CD4-positive, alpha-beta T cell treated with Interleukin-4 for 1 hour (primary cell): ENCODE data around the gene RFC1.
"Not testable (repeated sequence)": the region's sequence is repeated elsewhere in the genome, so short reads cannot be mapped to it uniquely, and the experiment has no call there.

Experiments used
- DNase-seq, 2 donors: peaks; one replicate each; pipeline ENCODE4 v3.0.0-alpha.2; 2020 to 2022

RFC1 gene

DNA sequence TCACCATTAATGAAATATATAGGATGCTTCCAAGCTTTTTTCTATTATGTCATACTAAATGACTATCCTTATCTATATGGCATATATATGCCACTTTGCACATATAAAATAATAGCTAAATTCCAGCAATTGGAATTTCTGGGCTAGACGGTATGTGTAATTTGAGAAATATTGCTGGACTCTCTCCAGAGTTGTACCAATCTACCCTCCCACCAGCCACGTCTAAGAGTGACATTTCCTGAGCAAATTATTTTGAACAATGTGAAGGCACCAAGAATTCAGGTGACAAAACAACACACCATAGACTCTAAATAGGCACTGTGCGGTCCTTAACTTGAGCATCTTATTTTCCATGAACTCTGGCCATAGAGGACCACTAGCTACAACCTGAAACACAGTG lies 62.3 kb downstream of the RFC1 start:
- DNase-seq: no peak

DNA sequence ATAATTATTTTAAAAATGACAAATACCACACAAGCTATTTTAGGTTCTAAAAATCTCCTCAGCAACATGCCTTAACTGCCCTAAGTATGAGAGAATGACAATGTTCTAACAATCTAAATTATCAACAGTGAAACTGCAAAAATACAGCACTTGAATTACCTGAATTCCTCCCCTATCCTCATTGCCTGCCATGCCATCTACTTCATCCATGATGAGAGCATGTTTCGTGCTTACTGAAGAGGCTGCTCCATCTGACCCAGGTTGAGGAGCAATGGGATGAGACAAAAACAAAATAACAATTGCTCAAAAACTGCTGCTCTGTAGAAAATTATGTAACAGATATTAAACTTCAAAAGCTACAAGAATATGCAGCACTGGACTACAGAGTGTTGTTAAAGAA lies 63.3 kb downstream of the RFC1 start:
- no peak for DNase-seq

DNA sequence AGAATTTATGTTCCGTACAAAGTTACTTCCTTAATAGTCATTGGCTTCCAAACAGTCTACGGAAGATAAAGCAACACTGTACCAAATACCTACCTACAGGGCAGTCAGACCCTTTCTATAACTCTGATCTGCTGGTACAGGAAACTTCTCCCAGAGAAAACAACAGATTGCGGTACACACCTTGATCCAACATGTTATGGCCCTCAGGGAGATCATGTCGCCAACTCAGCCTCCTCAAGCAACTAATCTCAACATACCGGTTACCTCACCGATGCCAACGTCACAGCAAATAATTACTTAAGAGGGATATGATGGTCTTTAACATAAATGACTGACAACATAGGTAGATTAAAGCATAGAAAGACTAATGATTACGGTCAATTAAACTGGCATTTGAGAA lies 70.4 kb downstream of the RFC1 start:
- no peak for DNase-seq

GRCh38 chr4:39292433-39292832 lies 73.7 kb downstream of the RFC1 start:
- not testable (repeated sequence) for DNase-seq

DNA sequence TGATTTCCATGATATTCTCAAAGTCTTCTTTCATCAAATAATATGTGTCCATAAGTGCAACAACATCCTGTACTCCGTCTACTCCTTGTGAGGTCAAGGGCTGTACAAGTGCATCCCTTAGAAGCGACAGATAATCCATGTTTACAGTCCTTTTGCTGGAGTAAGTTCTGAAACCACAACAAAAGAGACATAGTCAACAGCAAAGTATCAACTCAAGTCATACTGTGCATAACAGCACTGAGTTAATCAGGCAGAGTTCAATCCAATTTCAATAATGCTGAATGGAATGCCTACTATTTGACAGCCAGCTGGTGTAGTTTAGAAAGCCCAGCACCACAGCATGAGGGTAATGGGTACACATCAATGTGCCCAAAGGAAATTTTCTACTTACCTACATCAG lies 74.5 kb downstream of the RFC1 start:
- DNase-seq: no peak

DNA sequence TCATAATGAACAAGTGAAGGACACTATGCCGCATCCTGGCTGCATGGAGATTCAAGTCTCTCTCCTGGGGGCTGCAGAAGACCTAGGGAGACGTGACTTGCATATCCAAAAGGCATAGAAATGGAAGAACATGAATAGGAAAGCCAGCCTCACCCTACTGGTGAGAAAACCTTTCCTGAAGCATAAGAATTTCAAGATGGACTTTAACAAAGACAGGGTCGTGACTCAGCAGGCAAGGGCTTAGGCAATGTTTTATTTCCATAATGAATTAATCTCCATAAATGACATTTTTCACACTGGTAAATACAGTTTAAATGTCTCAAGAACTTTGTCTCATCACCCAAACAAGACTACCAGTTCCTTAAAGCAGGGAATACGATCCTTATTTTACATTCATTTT lies 78.9 kb downstream of the RFC1 start:
- DNase-seq: no peak

DNA sequence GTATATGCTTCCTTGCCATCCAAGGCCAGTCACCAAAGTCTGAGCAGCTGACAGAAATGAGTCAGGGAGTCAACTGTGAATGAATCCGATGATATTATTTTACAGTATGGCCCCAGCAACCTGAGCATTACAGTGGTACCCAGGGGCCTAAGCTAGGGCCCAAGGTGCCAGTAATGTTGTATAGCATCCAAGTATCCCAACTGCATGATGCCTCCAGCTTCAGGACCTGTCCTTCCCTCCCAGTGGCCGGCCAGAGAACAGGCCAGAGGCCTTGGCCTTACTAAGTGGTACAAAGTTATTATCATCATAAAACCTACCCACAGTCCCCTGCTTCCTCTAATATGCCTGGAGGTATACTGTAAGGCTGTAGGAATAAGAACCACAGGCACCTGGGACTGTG lies 79.9 kb downstream of the RFC1 start:
- no peak for DNase-seq

DNA sequence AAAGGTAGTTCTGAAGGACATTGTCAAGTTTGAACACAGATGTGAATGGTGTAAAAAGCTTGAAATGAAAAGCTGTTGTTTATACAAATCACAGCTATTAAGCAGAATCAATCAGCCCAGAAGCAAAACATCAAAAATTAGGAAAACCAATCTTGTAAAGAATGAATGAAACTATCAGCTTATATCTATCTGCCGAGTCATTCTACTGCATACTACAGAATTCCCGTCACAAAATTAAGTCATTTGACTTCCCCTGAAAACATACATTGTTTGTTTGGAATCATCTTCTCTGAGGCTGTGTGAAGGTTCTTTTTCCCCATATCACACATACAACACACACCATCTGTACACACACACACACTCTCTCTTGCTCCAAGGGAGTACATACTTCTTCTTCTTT lies 80.3 kb downstream of the RFC1 start:
- no peak for DNase-seq

GRCh38 chr4:39285111-39285795 lies 80.9 kb downstream of the RFC1 start:
- DNase-seq: no peak

- no peak for DNase-seq
Measured at GRCh38 chr4:39280770-39281169, 85.4 kb downstream of the RFC1 start.

GRCh38 chr4:39279416-39279815 lies 86.7 kb downstream of the RFC1 start:
- no peak for DNase-seq

DNA sequence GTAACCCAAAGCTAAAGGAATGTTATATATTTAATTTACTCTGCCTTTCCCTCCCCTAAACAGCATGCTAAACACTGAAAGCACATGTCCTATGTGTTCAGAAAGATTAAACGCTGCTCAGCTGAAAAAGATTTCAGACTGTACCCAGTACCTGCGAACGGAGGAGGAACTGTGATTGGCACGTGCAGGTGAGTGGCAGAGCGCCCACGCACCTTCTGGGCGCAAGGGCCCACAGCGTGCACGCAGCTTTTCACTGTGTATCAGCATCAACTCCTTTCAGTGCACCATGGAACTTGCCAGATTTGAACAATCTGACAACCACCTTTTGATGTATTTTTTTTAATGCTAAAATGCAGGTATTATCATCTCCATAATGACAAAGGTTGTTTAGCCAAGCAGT lies 87.7 kb downstream of the RFC1 start:
- DNase-seq: no peak

GRCh38 chr4:39277661-39278060 lies 88.5 kb downstream of the RFC1 start:
- DNase-seq: not testable (repeated sequence)

DNA sequence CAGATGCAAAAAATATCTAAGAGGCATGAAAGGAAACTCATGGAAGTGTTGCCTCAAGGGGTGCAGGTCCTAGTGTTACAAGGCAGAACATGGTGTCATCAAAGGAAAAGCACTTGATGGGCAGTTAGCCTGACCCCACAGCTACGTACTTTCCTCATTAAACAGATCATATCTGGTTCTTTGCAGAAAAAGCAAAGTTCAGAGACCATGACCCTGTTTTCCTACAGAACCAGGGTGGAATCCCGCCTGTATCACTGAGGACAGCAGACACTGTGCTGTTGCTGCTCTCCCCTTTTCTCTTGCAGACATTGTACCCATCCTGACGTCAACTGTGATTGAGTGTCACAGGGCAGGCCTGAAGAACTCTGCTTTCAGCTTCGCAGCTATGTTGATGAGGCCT lies 91.7 kb downstream of the RFC1 start:
- no peak for DNase-seq

- DNase-seq: no peak
Measured at GRCh38 chr4:39263895-39264294, 102.3 kb downstream of the RFC1 start.

GRCh38 chr4:39259571-39260330 lies 106.4 kb downstream of the RFC1 start:
- no peak for DNase-seq

DNA sequence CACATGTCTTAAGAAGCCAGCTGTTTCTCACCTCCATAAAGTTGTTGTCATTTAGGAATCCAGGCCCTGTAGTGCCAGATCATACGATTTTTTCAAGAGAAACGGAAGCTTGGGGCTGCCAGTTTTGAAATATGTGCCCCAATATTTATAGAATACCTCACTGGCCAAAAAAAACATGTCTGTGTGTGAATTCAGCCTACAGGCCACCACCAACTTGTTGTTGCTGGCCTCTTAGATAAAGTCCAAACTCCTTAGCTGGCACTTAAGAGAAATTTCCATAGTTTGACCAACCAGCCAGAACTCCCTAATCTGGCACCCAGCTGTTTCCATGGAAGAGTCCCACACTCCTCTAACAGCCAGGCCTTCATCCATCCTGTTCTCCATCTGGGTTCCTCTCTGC lies 109.7 kb downstream of the RFC1 start:
- DNase-seq: no peak

- DNase-seq: no peak
Measured at GRCh38 chr4:39255871-39256270, 110.3 kb downstream of the RFC1 start.

DNA sequence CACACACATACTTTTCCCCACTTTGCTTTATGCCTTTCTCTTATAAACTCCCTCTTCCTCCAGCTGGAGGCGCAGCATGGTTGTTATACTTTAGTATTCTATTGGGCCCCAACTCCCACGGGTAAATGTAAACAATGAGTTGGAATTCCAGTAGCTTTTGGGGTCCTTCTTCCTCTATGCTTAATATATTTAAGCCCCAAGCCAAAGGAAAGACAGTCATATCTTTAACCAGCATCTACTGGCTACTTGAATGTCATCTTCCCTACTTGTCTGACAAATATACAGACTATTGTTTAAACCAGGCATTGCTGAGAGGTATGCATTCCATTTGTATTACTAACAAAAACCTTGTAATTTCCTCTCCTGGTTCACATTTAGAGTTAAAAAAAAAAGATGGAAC lies 110.9 kb downstream of the RFC1 start:
- no peak for DNase-seq

DNA sequence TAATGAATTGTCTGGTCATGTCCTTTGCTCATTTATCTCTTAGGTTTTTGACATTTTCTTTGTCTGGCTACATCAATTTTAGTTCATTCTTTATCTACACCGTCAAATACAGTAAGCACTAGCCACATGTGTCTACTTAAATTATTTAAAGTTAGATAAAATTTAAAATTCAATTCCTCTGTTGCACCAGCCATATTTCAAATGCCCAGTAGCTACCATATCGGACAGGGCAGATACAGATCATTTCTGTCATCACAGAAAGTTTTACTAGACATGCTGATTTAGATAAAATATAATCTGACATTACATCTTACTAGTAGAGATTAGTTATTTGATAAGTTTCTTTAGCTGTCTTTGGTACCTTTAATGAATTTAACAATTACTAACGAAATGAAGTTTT lies 122.7 kb downstream of the RFC1 start:
- no peak for DNase-seq
